Thyroid gland (tissue), 4 donors: ENCODE results near the gene CX3CR1.

ENCODE experiments used
- CTCF ChIP-seq, 6 experiments: fragments of 200-600 bp in 3 of 6; fragments of 450-650 bp in 3 of 6; sonication (generic) in 3 of 6; IDR thresholded peaks; one replicate each; pipeline ENCODE4 v1.5.1; 2016 to 2019; ENCODE audit warnings: antibody characterized with exemption in 6 of 6, mild to moderate bottlenecking in 2 of 6, inconsistent platforms in 1 of 6, moderate library complexity in 1 of 6
- POLR2A ChIP-seq, 2 donors: fragments of 450-650 bp; IDR thresholded peaks; one replicate each; pipeline ENCODE4 v1.6.1; 2017; ENCODE audit warnings: antibody characterized with exemption in 2 of 2, mild to moderate bottlenecking in 2 of 2, moderate library complexity in 1 of 2

- TF ChIP-seq CTCF (IDR thresholded peaks at IDR 0.05) (no peak), POLR2A (IDR thresholded peaks at IDR 0.05) (no peak)
Measured at GRCh38 chr3:39254806-39255449, 24.9 kb downstream of the CX3CR1 start.
